Stimulated activated CD8-positive, alpha-beta memory T cell treated with anti-CD3 and anti-CD28 coated beads, Interleukin-4, amount 100 ng/mL, for 48 hours (primary cell): ENCODE measurements around the gene NHERF1.

ENCODE experiments used
- DNase-seq: peaks from one replicate; pipeline ENCODE4 v3.0.0-alpha.2; 2020

NHERF1 gene

DNA sequence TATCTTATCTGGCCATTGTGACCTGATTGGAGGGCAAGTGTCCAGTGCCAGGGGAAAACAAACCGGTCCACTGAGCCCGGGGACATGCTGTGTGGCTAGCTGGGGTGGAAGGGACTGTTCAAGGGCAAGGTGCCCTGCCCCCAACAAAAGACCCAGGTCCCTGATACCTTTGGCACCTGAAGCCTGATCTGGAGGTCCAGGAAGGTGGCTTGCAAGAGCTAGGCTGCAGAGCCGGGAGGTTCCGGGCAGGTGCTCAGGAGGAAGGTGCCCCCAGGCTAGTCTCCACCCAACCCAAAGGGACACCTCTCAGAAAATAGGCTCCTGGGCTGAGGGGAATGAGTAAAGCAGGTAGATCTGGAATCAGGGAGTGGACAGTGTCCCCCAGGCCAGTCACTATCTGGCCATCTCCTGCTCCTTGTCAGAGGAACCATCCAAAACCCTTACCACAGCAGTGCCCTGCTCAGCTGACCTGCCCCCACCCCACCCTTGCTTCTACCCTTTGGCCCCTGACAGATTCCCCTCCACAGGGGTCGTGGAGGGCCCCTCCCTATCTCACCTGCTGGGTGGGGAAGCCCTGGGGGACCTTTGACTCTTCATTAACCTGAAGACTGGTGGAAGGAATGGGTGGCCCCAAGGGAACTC lies 21.5 kb downstream of the NHERF1 start:
- DNase-seq = no peak

DNA sequence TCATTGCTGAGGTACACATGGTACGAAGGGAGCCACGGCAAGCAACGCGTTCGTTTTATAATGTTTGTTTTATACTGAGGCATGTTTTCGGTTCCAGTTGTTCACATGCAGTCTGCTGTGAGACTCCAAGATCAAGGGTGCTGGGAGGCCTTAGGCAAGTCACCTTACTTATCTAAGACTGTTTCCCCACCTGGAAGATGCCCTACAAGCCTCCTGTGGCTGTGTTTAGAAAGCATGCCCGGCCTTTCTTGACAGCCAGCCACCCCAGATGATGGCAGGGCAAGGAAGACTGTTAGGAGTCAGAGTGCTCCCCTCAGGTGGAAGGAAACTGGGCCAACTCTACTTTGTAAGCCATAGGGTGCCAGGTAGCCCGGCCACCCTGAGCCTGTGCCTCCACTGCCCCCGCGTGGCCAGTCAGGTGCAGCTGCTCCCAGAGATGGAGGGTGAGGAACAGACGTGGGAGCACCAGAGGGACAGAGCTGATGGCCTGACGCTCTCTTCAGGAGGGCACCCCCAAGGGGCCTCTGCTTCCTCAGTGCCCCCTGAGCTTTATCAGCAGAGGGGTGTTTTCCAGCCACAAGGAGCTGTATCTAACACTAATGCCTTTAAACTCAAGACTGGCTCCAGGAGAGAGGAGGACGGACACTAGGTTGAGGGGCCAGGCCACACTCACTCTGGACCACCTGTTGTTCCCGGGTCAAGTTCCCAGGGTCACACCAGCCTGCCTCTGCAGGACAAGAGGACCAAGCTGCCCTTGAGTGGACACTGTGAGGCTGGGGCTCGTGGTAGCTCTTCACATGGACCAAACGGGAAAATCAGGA lies 22.3 kb downstream of the NHERF1 start:
- DNase-seq = peak; percentile 81

DNA sequence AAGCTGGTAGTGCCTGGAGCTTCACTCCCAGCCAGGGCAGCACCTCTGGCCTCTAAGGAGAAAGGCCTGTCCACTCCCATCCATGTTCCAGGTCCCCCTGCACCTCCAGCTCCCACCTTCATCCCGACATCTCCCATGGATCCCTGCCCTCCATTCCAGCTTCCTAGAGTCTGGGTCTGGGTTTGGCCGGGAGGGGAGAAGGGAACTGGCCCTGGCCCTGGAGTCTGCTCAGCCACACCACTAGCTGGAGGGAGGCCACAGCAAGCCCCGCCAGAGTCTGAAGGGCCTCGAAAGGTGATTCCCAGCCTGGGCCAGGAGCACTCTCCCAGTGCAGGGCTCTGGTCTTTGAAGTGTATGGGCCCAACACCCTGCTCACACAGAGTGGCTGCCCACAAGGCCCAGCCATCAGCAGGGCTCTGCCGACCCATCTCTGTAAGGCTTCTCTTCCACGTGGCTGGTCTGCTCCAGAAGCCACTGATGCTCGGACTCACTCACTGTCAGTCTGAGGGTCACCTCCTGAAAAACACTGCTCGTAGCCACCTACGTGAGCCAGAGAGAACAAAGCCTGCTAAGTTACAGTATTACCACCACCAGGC lies 23.0 kb downstream of the NHERF1 start:
- DNase-seq = no peak

DNA sequence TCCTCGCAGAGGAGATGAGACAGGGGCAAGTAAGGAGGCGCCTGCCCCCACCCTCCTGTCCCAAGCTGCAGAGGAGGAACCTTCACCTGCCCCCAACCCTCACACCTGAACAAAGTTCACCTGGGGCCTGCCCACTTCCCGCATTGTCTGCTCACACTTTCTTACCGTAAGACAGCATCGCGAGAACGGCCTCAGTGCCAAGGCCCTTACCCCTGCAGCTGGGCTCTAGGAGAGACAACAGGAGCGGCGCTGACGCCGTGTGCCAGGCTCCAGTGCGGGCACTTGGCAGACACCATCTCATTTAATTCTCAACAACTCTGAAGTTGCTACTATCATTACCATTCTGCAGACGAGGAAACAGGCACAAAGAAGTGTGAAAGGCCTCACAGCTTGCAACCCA lies 23.6 kb downstream of the NHERF1 start:
- no peak for DNase-seq

DNA sequence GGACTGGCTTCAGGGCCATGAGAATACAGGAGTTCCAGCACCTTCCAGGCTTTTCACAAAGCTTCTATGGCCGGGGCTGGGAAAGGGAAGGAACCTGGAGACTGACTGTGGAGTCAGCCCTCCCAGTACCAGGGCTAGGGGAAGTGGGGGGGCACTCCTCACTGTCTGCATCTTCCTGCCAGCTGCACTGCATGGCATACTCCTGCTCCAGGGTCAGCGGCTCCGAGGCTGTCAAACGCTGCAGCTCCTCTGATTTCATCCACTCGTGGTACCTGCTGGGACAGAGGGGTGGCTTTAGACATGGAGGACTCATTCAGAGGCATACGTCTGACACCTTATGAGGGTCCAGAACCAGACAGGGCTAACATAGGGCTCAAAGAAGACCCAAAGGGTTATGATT lies 25.0 kb downstream of the NHERF1 start:
- no peak for DNase-seq

DNA sequence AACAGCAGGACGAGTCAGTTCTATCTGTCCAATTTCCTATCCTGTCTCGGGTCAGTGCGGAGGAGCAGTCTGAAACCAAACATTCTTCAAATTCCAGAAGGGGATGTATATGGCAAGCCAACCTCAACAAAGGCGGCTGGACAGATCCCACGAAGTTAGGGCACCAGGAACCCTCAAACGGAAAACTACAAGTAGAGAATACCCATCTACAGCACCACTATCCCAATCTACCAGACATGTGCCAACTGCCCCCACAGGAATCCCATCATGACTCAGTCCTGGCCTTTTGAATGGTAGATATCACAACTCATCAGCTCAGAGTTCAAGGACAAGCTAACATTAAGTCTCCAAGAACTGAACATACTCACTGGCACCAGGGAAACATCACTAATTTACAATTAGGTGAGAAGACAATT lies 25.5 kb downstream of the NHERF1 start:
- no peak for DNase-seq

DNA sequence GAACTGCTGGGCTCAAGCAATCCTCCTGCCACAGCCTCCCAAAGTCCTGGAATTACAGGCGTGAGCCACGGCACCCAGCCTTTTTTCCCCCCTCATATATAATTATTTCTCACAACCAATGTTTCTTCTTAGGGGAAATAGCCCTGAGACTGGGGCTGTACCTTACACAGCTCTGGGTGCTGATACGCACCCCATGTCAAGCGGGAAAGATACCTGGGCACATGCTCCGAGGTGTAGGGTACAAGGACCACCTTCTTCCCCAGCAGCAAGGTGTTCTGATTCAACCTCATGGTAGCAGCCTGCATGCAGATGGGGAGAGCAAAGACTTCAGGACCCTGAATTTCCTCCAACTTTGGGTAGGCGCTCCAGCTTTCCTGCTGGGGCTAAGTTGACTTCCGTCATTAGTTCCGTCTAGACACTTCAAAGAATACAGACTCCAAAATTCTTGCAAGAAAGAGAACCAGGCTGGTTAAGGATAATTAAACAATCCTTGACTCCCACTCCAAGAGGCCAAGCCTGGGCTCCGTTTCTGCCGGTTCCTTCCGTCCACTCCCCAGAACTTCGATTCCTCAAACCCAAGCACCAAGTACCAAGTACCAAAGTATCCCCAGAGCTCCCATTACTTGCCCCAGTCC lies 27.1 kb downstream of the NHERF1 start:
- no peak for DNase-seq

DNA sequence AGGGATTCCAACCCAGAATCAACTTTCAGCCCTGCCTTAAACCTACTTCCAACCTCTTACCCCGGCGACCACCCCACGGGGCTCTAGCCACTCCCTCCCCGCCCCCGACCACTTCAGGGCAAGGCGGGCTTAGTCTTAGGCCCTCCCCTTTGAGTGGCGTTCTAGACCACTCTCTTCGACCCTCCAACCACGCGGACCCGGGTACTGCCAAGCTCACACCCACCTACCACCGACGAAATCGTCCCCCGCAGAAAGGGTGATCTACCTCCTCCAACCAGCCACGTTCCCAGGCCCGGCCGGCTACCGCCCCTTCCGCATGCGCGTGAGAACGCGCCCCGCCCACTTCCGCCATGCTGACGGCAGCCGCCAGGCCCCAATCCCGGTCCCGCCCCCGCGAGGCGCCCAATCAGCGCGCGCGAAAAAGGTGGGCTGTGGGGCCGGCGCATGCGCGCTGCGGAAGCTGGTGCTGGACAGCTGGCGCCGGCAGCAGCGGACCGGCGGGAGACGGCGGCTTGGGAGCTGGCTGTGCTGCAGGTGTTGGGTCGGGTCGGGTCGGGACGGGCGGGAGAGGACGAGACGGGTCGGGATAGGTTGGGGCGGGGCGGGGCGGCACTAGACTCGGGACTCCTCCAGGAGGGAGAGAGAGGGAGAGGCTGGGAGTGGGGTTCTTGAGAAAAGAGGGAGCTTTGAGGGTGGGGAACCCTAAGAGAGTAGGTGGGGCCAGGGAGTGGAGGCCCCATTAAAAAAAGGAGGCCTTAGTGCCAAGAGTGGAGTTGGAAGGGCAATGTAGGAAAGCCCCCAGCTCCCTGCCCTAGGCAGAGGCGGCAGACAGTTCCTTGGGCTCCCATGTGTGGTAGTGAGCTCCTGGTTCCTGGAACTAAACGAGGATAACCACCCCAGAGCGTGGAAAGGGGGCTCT lies 27.9 kb downstream of the NHERF1 start, which contains the start of gene NAT9:
Gene NAT9, minus strand, starts transcription at position 302 of the 919 bp plus-strand sequence. CDS start 647 bp downstream, outside the sequence.
- DNase-seq = peak; percentile 100

DNA sequence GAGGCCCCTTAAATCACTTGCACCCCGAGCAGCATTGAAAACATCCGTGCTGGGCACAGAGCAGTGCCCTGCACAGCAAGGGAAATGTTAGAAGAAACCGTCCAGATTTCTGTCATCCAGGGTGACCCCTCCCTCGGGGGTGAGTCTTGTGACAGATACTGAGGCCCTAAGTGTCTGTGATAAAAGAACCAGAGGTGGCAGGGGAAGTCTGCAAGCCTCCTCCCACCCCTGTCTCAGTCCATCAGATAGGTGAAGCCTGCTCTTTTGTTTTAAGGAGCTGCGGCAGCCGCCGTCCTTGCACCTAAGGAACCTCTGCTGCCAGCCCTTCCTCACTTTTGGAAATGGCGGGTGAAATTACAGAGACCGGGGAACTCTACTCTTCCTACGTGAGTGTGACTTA lies 28.6 kb downstream of the NHERF1 start:
- DNase-seq = no peak

DNA sequence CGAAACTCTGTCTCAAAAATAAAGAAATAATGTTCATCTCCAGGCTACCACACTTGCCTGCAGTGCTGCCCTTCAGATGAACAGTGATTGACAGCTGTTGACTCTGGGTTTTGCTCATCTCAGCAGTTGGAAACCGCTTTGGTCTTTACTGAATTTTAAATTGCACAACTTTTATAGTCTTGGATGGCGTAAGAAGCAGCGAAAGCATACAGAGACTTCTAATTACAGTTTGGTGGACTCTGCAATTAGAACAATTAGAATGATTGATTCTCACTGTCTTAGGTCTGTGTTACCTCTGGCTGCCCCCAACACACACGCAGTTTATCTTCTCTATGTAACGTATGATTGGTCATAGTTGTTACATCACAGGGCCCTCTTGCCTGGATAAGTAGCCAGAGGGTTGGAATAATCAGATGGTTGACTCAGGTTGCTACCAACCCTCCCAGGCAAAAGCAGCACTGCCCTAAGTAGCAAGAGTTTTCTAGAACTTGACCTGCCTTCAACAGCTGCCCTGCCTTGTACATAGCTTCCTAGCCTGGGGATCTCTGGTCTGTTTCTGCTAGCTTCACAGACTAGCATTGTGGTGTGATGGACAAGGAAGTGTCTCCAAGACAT lies 29.6 kb downstream of the NHERF1 start:
- DNase-seq = no peak

DNA sequence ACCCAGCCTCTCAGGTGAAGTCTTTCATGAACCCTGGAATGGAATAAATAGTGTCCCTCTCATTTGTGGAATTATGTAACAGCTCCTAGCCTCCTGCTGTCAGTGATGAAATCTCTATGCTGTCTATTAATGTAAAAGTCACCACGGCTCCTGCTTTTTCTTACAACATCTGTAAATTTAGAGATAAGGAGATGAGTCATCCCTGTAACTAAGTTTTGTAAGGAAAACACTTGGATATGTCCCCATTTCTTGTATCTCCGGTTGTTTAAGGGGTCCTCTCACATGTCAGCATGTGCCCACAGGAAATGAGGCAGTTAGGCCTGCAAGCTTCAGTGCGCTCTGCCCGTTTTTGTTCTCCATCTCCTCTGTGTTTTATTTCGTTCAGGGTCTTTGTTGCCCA lies 30.5 kb downstream of the NHERF1 start:
- DNase-seq = no peak

DNA sequence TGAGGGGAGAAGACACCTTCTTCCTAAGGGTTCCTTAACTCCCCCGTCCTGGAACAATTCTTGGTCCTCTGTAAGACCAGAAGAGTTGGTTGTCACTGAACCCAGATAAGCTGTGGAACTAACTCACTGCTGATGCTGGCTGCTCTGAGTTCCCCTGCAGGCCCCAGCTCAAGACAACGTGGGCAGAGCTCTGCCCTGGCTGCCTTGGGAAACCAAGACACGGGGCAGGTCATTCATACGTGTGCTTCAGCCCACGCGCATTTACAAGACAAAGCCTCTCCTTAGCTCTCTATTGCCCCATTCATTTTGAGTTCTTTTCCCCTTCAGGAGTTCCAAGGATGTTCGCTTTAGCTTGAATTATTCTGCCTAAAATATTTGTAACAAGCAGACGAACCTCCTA lies 31.1 kb downstream of the NHERF1 start:
- no peak for DNase-seq

DNA sequence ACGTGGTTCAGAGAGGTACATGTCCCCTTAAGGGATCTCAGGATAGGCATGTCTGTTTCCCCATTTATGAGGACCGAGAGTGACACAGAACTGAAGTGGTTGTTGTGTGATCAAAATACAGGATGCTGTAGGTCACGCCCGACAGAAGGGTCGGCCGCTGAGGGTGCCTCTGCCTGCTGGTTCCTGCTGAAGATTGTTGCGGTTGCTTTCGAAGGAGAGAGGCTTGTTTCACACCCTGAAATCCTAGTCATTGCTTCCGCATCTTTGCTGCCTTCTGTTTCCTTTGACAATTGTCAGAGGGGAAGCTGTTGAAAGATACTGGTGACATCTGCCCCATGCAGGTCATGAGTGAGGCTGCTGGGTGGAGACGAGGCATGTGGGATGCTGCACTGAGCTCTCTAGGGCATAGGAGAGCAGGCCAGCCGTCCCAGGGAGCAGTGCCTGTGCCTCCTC lies 31.5 kb downstream of the NHERF1 start:
- DNase-seq = peak; percentile 67

DNA sequence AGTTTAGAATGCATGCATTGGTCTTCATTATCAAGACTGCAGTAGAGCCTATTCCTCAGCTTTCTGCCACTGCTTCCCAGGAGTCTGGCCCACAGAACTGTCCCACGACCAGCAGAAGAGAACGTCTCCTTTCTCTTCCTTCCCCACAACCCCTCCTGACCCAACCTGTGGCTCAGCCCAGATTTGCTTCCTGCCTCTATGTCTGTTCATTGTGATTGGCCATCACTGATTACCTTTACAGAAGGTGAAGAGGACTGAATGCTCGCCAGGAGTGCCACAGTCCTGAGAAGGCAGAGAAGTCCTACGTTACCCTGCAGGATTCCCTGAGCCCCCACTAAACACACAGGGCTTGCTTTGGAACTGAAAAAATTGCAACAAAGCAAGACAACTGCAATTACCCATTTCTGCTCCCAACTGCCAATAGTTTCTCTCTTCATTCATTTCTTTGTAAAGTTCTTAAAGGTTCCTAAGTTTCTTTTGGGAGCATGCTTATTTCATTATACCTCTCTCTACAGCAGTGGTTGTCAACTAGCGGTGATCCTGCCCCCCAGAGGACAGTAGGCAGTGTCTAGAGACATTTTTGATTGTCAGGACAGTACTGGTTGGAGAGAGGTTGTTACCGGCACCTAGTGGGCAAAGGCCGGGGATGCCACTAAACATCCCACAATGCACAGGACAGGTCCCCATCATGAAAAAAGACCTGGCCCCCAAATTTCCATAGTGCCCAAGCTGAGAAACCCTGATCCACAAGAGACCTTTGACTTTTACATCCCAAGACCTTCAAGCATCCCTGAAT lies 32.2 kb downstream of the NHERF1 start:
- DNase-seq = no peak

DNA sequence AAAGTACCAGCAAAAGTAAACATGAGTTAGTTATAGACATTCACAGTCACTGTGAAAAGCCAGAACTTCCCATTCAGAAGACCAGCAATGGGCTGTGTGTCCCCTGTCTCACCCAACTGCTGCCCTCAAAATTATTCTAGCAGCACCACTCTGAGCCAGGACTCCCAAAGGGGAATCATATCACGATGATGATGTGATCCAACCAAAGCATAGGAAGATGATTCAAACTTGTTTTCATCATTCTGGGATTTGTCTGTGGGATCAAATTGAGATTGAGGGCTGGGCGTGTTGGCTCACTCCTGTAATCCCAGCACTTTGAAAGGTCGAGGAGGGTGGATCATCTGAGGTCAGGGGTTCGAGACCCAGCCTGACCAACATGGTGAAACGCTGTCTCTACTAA lies 34.1 kb downstream of the NHERF1 start:
- no peak for DNase-seq

DNA sequence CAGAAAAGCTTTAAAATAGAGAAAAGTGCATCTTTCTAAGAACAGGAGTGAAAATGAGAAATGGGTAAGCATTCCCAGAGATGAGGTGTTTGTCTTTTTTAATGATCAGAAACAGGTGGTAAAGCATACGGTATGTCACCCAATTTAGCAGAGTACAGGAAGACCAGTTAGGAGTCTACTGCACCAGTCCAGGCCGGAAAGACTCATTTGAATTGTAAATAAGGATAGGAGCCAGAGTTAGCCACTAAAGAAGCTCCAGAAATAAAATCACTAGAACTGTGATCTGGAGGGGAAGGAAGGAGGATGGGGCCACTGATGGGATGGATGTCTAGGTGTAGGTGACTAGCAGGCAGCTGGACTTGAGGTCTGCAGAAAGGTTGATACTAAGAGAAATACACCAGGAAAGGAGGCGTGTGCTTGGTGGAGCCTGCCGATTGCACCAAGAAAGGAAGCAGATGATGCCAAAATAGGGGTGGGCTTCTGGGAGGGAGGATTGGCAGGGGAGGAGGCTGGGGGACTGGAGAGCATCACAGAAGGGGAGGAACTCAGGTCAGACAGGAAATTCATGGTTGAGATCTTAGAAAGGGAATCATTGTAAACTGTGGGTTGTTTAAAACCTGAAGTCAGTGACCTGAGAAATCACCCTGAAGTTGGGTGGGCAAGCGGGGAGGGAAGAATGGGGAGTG lies 35.8 kb downstream of the NHERF1 start:
- no peak for DNase-seq

DNA sequence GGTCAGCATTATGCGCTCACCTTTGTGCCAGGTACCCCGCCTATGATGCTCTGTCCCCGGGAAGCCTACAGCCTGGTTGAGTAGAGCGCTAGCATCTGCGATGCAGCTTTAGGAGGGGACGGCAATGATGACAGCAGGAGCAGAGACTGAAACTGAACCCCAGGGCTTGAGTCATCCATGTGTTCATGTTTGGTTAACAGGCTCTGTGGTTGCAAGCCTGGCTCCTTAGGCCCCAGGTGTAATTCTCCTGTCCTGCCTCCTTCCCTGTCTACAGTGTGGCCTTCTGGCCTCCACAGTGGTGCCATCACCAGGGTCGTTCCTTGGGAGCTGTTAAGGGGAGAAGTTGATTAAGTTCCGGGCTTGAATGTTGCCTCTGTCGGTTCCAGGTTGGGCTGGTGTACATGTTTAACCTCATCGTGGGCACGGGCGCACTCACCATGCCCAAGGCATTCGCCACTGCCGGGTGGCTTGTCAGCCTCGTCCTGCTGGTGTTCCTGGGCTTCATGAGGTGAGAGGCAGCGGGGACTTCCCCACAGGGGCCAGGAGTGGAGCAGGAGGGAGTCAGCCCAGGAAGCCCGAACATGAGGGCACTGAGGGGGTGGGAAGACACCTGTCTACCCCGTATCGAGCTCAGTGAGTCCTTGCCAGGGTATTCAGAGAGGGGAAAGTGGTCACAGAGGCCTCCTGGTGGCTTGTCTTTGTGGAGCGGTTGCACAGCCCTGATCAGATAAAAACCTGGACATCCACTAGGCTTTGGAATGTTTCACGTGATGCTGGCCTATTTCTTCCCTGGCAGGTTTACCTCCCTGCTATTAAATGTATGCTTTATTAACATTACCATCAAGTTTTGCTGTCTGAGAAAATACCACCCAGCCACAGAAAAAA lies 36.9 kb downstream of the NHERF1 start:
- peak; percentile 57 for DNase-seq

DNA sequence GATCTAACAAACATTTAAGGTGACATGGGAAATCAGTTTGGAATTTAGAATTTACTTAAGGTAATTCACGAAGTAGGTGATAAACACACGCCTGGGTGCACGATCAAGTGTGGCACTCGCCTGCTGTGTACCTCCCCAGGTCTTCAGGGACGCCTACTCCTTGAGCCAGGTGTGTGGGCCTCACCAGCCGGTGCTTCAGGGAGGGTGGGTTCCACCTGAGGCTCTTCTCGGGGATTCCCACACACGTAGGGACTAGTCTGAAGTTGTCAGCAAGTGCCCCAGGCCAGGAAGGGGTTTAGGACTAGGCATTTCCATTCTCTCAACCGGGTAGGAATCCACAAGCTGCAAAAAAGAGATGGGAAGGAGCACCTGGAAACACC lies 37.5 kb downstream of the NHERF1 start:
- no peak for DNase-seq

DNA sequence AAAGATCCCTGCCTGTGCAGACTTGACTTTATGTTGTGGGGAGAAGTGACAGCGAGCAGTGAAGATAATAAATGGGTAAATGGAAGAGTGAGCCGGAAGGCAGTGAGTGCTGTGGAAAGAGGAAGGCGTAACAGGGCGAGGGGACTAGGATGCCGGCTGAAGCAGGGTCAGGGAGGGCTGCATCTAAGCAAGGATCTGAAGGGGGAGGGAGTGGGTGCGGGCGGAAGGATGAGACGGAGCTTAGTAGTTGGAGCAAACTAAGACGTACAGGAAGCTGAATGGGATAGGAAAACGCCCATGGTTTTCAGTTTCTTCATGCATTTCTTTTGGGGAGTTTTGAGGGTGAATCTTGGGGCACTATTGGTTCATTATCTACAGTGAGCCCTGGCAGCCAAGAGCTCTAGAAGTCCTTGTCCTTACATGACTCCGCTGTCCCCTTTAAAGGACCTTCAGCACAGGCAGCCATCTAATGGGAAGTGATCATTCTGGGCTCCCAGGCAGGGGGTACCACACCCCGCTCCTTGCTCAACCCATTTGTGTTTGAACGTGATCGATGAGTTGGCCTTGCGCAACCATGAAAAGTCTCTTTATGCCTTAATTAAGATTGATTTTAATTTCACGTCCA lies 38.1 kb downstream of the NHERF1 start:
- no peak for DNase-seq
